WTC11 (cell line): ENCODE results near the gene KCNQ4.

ENCODE experiments used
- ATF2 ChIP-seq: sonication (generic); formaldehyde crosslinking; IDR thresholded peaks from 2 replicates; pipeline ENCODE4 v1.8.1; 2022; ENCODE audit warnings: low read depth, missing genetic modification reagents, borderline replicate concordance
- NR2C2 ChIP-seq: sonication (generic); formaldehyde crosslinking; IDR thresholded peaks from 2 replicates; pipeline ENCODE4 v1.8.0; 2022; ENCODE audit warnings: mild to moderate bottlenecking, missing genetic modification reagents
- ZNF263 ChIP-seq: sonication (generic); formaldehyde crosslinking; IDR thresholded peaks from 2 replicates; pipeline ENCODE4 v1.8.1; 2022; ENCODE audit warnings: low read depth, mild to moderate bottlenecking, moderate library complexity, missing genetic modification reagents
- TF ChIP-seq, protein P1 (sequence below): fragments of 200-600 bp; IDR thresholded peaks from 2 replicates; pipeline ENCODE4 v1.8.0; 2022; ENCODE audit warnings: antibody characterized with exemption

- no peak for TF ChIP-seq ZNF263
- TF ChIP-seq ATF2 (CRISPR knock-in tag), result no peak
- TF ChIP-seq NR2C2 (CRISPR knock-in tag), result no peak
- TF ChIP-seq, protein P1, sequence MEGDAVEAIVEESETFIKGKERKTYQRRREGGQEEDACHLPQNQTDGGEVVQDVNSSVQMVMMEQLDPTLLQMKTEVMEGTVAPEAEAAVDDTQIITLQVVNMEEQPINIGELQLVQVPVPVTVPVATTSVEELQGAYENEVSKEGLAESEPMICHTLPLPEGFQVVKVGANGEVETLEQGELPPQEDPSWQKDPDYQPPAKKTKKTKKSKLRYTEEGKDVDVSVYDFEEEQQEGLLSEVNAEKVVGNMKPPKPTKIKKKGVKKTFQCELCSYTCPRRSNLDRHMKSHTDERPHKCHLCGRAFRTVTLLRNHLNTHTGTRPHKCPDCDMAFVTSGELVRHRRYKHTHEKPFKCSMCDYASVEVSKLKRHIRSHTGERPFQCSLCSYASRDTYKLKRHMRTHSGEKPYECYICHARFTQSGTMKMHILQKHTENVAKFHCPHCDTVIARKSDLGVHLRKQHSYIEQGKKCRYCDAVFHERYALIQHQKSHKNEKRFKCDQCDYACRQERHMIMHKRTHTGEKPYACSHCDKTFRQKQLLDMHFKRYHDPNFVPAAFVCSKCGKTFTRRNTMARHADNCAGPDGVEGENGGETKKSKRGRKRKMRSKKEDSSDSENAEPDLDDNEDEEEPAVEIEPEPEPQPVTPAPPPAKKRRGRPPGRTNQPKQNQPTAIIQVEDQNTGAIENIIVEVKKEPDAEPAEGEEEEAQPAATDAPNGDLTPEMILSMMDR, result no peak
These were observed 5.7 kb downstream of the KCNQ4 start for GRCh38 chr1:40789342-40789598.
